GM15510 (cell line): ENCODE measurements around the gene EFNA2.

ENCODE experiments used
- POLR2A ChIP-seq: IDR thresholded peaks from 3 replicates; pipeline ENCODE4 v1.6.1; 2011; ENCODE audit warnings: borderline replicate concordance; ENCODE audit not compliant: insufficient read length; ENCODE audit errors: extremely low read depth

EFNA2 gene

DNA sequence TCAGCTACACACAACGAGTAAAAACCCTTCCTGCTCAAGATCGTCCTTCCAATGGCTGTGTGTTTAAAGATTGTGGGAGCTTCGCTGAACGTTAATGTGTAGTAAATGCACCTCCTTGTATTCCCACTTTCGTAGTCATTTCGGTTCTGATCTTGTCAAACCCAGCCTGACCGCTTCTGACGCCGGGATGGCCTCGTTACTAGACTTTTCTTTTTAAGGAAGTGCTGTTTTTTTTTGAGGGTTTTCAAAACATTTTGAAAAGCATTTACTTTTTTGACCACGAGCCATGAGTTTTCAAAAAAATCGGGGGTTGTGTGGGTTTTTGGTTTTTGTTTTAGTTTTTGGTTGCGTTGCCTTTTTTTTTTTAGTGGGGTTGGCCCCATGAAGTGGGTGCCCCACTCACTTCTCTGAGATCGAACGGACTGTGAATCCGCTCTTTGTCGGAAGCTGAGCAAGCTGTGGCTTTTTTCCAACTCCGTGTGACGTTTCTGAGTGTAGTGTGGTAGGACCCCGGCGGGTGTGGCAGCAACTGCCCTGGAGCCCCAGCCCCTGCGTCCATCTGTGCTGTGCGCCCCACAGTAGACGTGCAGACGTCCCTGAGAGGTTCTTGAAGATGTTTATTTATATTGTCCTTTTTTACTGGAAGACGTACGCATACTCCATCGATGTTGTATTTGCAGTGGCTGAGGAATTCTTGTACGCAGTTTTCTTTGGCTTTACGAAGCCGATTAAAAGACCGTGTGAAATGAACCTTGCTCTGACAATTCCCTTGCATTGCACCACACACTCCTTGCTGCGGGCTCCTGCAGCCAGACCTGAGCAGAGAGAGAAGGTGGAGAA is 13.0 kb upstream of the EFNA2 start:
- TF ChIP-seq POLR2A = no peak

GRCh38 chr19:1273263-1274041 is 12.2 kb upstream of the EFNA2 start:
- TF ChIP-seq POLR2A = no peak

DNA sequence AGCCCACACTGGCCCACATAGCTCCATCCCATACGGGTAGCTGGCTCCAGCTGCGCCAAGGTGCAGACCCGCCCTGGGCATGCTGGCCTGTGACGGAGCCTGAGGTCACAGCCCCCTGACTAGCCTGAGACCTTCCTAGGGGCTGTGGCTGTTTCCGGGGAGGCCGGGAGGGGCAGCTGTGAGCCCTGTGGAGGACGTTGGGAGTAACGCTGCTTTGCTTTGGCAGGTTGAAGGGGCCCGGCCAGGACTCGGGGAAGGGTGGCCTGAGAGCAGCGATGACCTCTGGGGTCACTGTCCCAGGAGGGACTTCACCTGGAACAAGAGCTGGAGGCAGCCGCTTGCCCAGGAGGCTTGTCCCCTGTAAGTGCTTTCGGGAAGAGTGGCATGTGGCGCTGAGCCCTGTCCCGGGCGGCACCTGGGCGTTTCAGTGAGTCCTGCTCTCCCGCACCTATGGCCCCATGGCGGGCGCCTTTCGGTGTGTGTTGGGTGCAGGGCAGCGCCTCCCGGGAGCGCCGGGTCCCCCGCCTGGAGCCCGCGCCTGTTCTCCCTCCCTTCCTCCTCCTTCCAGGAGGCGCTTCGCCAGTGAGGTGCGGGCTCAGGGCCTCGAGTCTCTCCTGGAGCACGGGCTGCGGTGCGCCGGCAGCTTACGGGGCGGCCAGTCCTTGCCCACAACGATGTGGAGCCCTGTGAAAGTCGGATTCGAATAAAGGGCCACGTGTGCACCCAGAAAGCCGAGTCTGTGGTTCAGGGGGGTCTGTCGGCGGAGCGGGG is 11.4 kb upstream of the EFNA2 start:
- TF ChIP-seq POLR2A = no peak

- TF ChIP-seq POLR2A = no peak
These were observed 10.8 kb upstream of the EFNA2 start for GRCh38 chr19:1274852-1275259.

DNA sequence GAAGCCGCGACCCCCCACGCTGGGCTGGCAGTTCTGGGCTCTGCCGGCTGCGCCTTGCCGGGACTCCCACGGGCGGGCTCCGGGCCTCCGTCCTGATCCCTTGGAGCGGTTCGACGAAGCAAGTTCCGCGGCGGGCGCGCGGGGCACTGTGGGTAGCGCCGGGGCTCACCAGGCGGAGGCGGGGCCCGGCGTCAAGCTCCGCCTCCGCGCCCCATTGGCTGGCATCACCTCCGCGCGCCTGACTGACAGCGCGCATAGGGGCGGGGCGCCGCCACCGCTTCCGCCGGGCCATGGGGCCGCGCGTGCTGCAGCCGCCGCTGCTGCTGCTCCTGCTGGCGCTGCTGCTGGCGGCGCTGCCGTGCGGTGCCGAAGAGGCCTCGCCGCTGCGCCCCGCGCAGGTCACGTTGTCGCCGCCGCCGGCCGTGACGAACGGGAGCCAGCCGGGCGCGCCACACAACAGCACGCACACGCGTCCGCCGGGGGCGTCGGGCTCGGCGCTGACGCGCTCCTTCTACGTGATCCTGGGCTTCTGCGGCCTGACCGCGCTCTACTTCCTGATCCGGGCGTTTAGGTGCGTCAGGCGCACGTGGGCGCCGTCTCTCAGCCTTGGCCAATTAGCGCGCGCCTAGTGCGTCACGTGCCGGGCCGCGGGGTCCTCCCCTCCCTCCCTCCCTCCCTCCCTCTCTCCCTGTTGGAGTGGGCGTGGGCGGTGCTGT is 10.3 kb upstream of the EFNA2 start, which contains the start of gene FAM174C:
Gene FAM174C, plus strand, starts transcription at position 271 of the 716 bp plus-strand sequence. Its CDS starts 20 bp downstream, at position 291.
- TF ChIP-seq POLR2A = peak; percentile 95

DNA sequence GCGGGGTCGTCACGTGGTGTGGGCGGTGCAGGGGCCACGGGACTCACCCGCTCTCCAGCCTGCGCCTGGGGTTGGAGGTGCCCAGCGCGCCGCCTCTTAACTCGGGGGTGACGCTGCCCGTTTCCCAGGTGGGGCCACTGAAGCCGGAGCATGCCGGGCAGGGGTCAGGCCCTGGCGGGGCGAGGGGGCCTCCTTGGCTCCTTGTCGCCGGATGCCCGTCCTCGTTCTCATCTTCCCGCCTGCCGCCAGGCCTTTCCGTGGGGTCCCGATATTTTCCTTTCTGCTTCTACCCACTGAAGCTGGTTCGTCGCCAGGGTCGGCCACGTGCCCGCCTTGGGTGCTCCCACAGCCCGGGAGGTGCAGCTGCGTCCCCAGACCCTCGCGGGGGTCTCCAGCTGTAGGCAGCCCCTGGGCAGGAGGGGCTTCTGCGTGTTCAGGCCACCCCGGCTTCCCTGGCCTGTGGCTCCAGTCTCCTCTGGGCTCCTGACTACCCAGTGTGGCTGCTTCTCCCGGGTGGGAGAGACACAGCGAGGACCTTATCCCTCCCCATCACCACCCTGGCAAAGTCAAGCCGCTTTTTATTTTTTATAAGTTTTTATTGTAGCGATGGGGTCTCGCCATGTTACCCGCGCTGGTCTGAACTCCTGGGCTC is 9.6 kb upstream of the EFNA2 start:
- TF ChIP-seq POLR2A = no peak

DNA sequence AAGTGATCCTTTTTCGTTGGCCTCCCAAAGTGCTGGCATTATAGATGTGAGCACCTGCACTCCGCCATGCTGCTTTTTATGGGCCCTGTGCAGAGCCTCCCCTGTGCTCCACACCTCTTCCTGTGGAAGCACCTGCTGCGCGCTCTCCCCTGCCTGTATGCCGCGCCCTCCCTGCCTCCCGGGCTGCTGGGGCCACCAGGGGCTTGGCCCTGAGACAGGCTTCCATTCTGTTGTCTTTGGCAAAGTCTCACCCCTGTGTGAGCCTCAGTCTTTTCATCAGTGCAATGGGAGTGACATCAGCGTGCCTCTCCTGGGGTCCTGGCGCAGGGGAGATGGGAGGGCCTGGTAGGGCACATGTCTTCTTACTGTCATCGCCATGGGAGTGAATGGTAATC is 9.0 kb upstream of the EFNA2 start:
- no peak for TF ChIP-seq POLR2A

DNA sequence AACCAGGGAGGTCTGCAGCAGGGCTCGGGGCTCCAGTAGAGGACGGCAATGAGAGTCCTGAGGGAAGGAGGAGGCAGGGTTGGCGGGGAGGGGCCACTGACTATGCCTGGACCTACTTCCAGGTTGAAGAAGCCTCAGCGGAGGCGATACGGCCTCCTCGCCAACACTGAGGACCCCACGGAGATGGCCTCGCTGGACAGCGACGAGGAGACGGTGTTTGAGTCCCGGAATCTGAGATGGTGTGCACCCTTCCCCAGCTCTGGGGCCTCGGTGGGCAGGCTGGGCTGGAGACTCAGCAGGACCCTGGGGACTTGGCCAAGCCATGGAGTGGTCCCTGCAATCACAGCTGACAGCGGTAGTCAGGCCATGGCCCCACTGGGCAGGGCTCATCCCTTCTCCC is 8.6 kb upstream of the EFNA2 start:
- no peak for TF ChIP-seq POLR2A

GRCh38 chr19:1278074-1278473 is 7.6 kb upstream of the EFNA2 start:
- TF ChIP-seq POLR2A = no peak

- TF ChIP-seq POLR2A = no peak
These were observed 6.7 kb upstream of the EFNA2 start for GRCh38 chr19:1278713-1279660.

GRCh38 chr19:1279782-1280341 is 5.8 kb upstream of the EFNA2 start:
- no peak for TF ChIP-seq POLR2A
